Mononuclear cell (primary cell): ENCODE results near the gene PHACTR2. TPM values are rescaled to one million over a fixed set of nuclear protein-coding genes. Genes with fewer than 3 reads are reported as not detected.

ENCODE experiments used
- H3K27me3 ChIP-seq: 2 replicates; pipeline ENCODE4 v1.6.0; 2011; ENCODE audit warnings: low read length, control low read depth; ENCODE audit not compliant: insufficient read depth
- H3K4me1 ChIP-seq: 2 replicates; pipeline ENCODE4 v1.5.1; 2011; ENCODE audit warnings: mild to moderate bottlenecking, low read length, control low read depth; ENCODE audit not compliant: insufficient read depth
- H3K4me3 ChIP-seq: 2 replicates; pipeline ENCODE4 v1.5.1; 2011; ENCODE audit warnings: mild to moderate bottlenecking, low read length, moderate library complexity
- H3K9me3 ChIP-seq: 2 replicates; pipeline ENCODE4 v1.5.1; 2011; ENCODE audit warnings: low read depth, mild to moderate bottlenecking, control low read depth, low read length
- total RNA-seq: library from RNA; depleted of rRNA; stranded (reverse); fragments of >200 nt; gene quantifications from one replicate; pipeline ENCODE4 v1.2.3, GENCODE V29; 2012

Gene PHACTR2
- total RNA-seq, 1 donor = 30.0 TPM

GRCh38 chr6:143752459-143752858, 74.7 kb downstream of the PHACTR2 start:
- Histone ChIP-seq H3K4me3 (no peak overlapping the region), H3K9me3 (no peaks in the 10 kb centered on the region), H3K27me3 (no peaks in the 10 kb centered on the region), H3K4me1 (no peaks in the 10 kb centered on the region)

GRCh38 chr6:143753678-143754077, 75.9 kb downstream of the PHACTR2 start:
- Histone ChIP-seq H3K9me3 (no peaks in the 10 kb centered on the region), H3K27me3 (no peaks in the 10 kb centered on the region), H3K4me1 (no peaks in the 10 kb centered on the region), H3K4me3 (no peak overlapping the region)

- H3K4me1 ChIP-seq = peaks cover 2% of the 10 kb centered on the region
- no peak overlapping the region for H3K4me3 ChIP-seq
- no peaks in the 10 kb centered on the region for H3K9me3 ChIP-seq
- H3K27me3 ChIP-seq = no peaks in the 10 kb centered on the region
Measured at GRCh38 chr6:143754204-143754603, 76.4 kb downstream of the PHACTR2 start.

- no peak overlapping the region for H3K4me3 ChIP-seq
- no peaks in the 10 kb centered on the region for H3K9me3 ChIP-seq
- no peaks in the 10 kb centered on the region for H3K27me3 ChIP-seq
- peaks cover 13% of the 10 kb centered on the region for H3K4me1 ChIP-seq
Measured at GRCh38 chr6:143755301-143755744, 77.6 kb downstream of the PHACTR2 start.

- Histone ChIP-seq H3K4me3 (no peak overlapping the region), H3K9me3 (no peaks in the 10 kb centered on the region), H3K4me1 (peaks cover 16% of the 10 kb centered on the region)
Measured at GRCh38 chr6:143757346-143757832, 79.6 kb downstream of the PHACTR2 start.

GRCh38 chr6:143758551-143758950, 80.8 kb downstream of the PHACTR2 start:
- Histone ChIP-seq H3K9me3 (no peaks in the 10 kb centered on the region), H3K4me3 (no peak overlapping the region), H3K4me1 (peaks cover 16% of the 10 kb centered on the region), H3K27me3 (no peaks in the 10 kb centered on the region)

More at GRCh38 chr6:143757346-143757832, 79.6 kb downstream of the PHACTR2 start:
- no peaks in the 10 kb centered on the region for H3K27me3 ChIP-seq

- H3K9me3 ChIP-seq = no peaks in the 10 kb centered on the region
- no peak overlapping the region for H3K4me3 ChIP-seq
- H3K27me3 ChIP-seq = no peaks in the 10 kb centered on the region
- H3K4me1 ChIP-seq = peaks cover 16% of the 10 kb centered on the region
Measured at GRCh38 chr6:143759666-143760065, 81.9 kb downstream of the PHACTR2 start.

GRCh38 chr6:143761074-143761473, 83.3 kb downstream of the PHACTR2 start:
- H3K9me3 ChIP-seq = no peaks in the 10 kb centered on the region
- H3K4me1 ChIP-seq = peaks cover 16% of the 10 kb centered on the region
- no peaks in the 10 kb centered on the region for H3K27me3 ChIP-seq
- H3K4me3 ChIP-seq = no peak overlapping the region

GRCh38 chr6:143762126-143762525, 84.4 kb downstream of the PHACTR2 start:
- Histone ChIP-seq H3K9me3 (no peaks in the 10 kb centered on the region), H3K4me1 (peaks cover 16% of the 10 kb centered on the region), H3K4me3 (no peak overlapping the region), H3K27me3 (no peaks in the 10 kb centered on the region)

GRCh38 chr6:143765422-143766184, 87.8 kb downstream of the PHACTR2 start:
- H3K4me3 ChIP-seq = no peak overlapping the region
- H3K27me3 ChIP-seq = no peaks in the 10 kb centered on the region
- no peaks in the 10 kb centered on the region for H3K9me3 ChIP-seq
- H3K4me1 ChIP-seq = peaks cover under 1% of the 10 kb centered on the region

GRCh38 chr6:143766185-143766553, 88.4 kb downstream of the PHACTR2 start:
- no peak overlapping the region for H3K4me3 ChIP-seq

GRCh38 chr6:143767433-143767832, 89.7 kb downstream of the PHACTR2 start:
- Histone ChIP-seq H3K4me1 (peaks cover 4% of the 10 kb centered on the region), H3K4me3 (no peak overlapping the region), H3K27me3 (no peaks in the 10 kb centered on the region), H3K9me3 (no peaks in the 10 kb centered on the region)

More at GRCh38 chr6:143766185-143766553, 88.4 kb downstream of the PHACTR2 start:
- no peaks in the 10 kb centered on the region for H3K27me3 ChIP-seq
- H3K4me1 ChIP-seq = no peaks in the 10 kb centered on the region
- H3K9me3 ChIP-seq = no peaks in the 10 kb centered on the region

GRCh38 chr6:143772116-143773086, 94.6 kb downstream of the PHACTR2 start:
- H3K4me3 ChIP-seq = no peak overlapping the region
- no peaks in the 10 kb centered on the region for H3K27me3 ChIP-seq
- H3K4me1 ChIP-seq = peaks cover 6% of the 10 kb centered on the region
- no peaks in the 10 kb centered on the region for H3K9me3 ChIP-seq

- Histone ChIP-seq H3K4me1 (peaks cover 6% of the 10 kb centered on the region), H3K4me3 (no peak overlapping the region)
Measured at GRCh38 chr6:143773506-143774150, 95.9 kb downstream of the PHACTR2 start.

GRCh38 chr6:143774347-143774746, 96.6 kb downstream of the PHACTR2 start:
- Histone ChIP-seq H3K4me3 (no peak overlapping the region), H3K4me1 (peaks cover 6% of the 10 kb centered on the region), H3K27me3 (no peaks in the 10 kb centered on the region), H3K9me3 (no peaks in the 10 kb centered on the region)

More at GRCh38 chr6:143773506-143774150, 95.9 kb downstream of the PHACTR2 start:
- no peaks in the 10 kb centered on the region for H3K27me3 ChIP-seq
- no peaks in the 10 kb centered on the region for H3K9me3 ChIP-seq
